GM12873 (cell line): ENCODE data around the gene SCAMP1.

Experiments
- TF ChIP-seq, protein P1 (sequence below): IDR thresholded peaks from 2 replicates; pipeline ENCODE4 v1.5.1; 2012; ENCODE audit warnings: low read depth, mild to moderate bottlenecking, moderate library complexity, low read length, control low read depth; ENCODE audit not compliant: insufficient read depth; ENCODE audit errors: missing control alignments

Gene SCAMP1

DNA sequence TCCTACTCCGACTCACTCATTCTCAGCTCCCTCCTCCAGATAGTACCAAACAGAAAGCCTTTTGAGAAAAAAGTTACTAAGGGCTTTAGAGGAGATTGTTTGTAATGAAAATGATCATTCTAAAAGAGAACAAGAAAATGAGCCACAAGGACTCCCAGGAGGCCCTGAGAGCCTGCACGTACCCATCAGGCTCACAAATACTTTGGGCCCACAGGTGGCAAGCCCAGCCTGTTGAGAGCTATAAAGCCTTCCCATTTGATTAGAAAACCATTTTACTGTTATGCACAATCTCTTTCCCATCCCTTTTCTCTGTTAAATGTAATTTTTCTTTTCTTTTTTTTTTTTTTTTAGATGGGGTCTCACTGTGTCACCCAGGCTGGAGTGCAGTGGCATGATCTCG, 152.0 kb downstream of the SCAMP1 start:
- TF ChIP-seq, protein P1, sequence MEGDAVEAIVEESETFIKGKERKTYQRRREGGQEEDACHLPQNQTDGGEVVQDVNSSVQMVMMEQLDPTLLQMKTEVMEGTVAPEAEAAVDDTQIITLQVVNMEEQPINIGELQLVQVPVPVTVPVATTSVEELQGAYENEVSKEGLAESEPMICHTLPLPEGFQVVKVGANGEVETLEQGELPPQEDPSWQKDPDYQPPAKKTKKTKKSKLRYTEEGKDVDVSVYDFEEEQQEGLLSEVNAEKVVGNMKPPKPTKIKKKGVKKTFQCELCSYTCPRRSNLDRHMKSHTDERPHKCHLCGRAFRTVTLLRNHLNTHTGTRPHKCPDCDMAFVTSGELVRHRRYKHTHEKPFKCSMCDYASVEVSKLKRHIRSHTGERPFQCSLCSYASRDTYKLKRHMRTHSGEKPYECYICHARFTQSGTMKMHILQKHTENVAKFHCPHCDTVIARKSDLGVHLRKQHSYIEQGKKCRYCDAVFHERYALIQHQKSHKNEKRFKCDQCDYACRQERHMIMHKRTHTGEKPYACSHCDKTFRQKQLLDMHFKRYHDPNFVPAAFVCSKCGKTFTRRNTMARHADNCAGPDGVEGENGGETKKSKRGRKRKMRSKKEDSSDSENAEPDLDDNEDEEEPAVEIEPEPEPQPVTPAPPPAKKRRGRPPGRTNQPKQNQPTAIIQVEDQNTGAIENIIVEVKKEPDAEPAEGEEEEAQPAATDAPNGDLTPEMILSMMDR, result no peak

DNA sequence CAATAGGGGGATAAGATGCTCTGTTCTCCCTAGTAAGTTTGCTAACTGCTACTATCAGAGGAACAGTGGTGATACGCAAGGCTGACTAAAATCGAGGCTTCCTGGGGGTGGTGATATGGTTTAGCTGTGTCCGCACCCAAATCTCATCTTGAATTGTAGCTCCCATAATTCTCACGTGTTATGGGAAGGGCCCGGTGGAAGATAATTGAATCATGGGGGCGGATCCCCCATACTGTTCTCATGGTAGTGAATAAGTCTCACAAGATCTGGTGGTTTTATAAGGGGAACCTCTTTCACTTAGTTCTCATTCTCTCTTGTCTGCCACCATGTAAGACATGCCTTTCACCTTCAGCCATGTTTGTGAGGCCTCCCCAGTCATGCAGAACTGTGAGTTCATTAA, 153.0 kb downstream of the SCAMP1 start:
- TF ChIP-seq, protein P1, result no peak

DNA sequence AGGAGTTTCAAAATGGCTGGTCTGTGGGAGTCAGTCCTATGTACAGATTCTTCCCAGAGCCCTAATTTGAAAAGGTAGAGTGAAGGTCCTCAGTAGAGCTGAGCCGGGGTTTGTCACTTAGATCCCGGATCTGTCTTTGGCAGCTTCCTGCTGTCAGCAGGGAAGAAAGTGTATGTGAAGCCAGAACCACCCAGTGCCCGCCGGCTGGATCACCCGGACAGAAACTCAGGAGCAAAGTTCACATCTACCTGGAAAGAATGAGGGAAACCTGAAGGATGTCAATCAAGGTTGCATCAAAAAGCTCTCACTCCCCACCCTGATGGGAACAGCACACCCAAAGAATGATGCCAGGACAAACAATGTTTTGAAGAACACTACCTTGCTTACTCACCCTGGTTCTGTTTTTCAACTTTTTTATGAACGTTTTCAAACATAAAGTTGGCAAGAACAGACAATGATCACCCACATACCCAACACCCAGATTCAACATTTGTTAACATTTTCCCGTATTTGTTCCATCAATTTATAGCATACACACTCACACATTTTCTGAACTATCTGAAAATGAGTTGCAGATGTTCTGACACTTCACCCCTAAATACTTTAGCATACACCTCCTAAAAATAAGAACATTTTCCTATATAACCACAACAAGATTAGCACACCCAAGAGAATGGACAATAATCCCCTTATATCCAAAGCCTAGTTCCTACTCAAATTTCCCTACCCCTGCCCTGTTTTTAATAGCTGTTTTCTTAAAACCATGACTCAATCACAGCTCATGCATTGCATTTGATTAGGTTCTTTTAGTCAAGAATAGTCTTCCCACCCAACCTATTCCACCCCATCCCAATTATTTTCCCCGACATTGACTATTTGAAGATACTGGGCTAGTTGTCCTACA, 154.3 kb downstream of the SCAMP1 start:
- TF ChIP-seq, protein P1, result no peak

DNA sequence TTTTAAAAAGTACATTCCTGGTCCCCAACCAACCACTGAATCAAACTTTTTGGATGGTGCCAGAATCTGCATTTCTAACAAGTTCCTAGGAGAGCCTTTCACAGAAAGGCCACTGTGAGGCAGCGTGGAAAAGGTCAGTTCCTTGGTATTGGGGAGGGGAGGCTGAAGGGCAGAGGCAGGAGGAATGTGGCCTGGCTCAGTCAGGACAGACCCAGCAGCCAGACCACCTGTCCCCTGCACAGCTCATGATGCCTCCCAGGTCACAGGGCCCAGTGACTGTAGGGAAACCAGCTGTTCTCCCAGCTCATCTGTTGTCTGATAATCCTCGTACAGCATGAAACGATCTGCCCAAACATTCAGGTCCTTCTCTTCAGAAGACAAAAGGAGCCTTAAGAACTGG, 155.3 kb downstream of the SCAMP1 start:
- TF ChIP-seq, protein P1, result no peak

DNA sequence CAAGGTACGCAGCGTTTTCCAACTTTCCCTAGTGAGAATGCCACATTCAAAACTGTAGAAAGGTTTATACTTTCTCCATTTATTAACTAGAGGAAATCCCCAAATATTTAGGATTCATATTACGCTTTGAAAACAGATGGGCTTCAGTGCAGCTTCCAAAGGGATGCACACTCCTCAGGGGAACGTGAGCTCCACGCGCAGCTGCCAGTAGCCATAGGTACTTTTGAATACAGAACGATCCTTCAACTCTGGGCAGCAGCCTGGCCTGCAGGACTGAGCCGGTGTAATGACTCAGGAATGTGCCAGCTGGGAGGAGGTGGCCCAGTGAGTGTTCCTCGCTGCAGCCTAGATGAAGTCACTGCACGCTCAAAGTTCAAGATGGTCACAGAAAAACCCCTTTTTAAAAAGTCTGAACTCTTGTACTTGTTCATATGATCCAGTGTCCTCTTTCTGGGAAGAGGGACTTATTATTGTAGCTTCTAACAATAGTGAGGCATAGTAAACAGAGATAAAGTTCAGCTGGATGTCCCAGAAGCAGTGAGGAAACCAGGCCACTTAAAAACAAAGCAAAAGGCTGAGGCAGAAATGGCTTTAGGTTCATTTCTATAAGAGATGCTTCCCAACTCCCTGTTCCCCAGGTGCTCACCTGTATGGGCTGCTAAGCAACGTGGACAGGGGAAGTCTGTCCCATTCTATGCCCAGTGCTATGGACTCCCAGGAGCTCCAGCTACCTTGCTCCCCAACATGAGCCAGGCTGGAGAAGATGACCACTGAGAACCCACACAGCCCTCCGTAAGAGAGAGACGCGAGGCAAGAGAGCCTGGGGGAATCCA, 158.2 kb downstream of the SCAMP1 start:
- TF ChIP-seq, protein P1, result no peak

DNA sequence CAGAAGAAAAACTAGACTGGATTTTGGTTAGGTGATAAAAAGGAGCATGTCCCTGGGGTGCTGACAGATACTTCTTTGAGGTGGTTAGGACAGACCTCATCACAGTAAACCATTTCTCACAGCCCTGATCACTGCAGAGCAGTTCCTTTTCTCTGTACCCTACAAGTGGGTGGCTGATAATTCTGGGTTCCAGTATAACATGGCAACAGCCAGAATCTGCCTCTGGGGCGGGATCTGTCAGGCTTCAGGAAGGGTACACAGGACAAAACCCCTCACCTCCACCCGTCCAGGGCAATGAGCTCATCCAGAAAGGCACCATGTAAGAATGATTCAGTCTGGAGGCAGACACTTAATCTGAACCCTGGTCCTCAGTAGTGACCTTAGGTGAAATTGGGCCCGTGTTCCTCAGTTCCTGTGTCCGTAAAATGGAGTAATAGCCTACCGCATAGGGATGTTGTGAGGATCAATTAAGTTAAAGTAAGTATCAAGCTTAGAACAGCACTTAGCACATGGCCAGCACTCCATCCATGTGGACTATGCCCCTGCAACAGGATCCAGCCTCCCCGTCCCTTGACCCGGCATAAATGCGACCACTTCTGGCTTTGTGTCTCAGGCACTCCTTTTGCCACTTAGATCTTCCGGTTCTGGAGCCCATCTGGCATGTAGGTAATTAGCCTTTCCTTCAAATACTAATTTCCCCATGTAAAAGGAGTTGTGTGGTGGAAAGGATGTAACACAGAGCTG, 159.0 kb downstream of the SCAMP1 start:
- TF ChIP-seq, protein P1, result no peak
